Measurements from ENCODE around the gene ATPAF1.
A peak's percentile ranks its signal among the peaks of the same experiment; 100 is the strongest.

Gene ATPAF1

GRCh38 chr1:46646844-46647243 lies 21.3 kb downstream of the ATPAF1 start:
- no peak for DNase-seq

DNA sequence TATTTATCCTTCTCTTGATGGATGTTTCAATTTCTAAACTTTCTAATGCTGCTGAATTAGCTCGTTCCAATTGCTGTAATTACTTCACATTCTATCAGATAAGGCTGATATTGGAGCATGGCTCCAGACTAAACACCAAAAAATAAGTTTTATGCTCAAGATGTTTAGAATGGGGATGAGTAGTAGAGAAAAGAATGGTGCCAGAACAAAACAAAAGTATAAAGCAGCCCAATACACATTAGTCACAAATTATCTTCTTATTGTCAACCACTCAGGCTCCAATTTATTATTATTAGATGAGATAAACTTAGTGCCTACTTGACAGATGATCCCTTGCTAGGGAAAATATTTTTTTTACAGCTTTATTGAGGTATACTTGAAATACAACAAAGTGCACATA lies 21.8 kb downstream of the ATPAF1 start:
- no peak for DNase-seq

GRCh38 chr1:46645815-46646214 lies 22.3 kb downstream of the ATPAF1 start:
- DNase-seq = no peak

- no peak for DNase-seq
These were observed 24.8 kb downstream of the ATPAF1 start for GRCh38 chr1:46643368-46643775.

DNA sequence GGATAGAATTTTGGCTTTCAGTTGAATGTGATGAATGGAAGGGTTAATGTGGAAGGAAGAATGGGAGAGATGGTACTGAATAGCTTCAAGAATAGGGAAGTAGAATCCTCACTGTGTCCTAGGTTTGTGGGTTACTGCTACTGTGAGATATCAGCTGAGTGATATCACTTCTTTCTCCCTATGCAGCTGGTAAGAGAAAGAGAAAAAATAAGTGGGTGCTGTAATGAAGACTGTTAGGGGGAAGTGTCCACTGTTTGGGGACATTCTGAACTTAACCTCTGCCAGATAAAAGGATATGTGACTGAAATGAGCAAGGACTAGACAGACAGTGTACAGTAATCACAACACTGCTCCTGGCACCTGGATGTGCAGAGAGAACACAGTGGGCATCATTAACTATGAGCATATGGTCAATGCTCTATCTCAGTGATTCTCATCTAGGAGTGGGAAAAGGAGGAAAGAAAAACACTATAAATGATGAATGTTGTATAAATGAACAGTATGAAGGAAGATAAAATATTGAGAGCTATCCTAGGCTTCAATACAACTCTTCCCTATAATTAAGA lies 26.0 kb downstream of the ATPAF1 start:
- peak; percentile 32 to 36 for DNase-seq

DNA sequence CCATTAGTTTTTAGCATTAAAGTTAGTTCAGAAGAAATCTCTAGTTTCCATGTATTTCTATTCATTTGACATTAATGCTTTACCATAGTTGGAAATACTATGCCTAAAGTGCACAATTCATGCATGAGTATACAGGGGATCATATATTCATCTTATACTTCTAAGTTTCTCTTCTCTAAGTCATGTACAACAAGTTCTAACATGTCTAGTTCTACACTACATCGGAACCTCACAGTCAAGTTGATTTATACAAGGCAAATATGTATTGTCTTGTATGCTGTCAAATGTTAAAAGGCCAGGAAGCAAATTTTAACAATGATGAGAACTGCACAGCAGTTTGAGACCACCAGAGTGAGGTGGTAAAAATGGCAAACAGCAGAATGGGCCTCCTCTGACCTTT lies 28.6 kb downstream of the ATPAF1 start:
- no peak for DNase-seq

DNA sequence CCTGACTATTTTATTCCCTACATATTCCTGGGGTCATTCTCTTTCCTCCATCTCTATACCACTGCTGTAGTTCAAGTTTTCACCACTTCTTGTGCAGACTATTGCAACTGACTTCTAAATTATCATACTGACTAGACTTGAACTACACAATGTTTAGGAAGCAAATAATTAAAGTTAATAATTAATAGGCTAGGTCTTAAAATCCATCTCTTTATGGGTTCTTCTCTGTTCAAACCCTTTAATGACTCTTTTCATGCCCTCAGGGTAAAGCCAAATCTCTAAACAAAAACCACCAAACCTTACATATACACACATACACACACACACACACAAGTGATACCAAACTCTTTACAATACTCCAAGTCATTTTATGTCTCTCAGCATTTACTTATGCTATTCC lies 29.2 kb downstream of the ATPAF1 start:
- no peak for DNase-seq

DNA sequence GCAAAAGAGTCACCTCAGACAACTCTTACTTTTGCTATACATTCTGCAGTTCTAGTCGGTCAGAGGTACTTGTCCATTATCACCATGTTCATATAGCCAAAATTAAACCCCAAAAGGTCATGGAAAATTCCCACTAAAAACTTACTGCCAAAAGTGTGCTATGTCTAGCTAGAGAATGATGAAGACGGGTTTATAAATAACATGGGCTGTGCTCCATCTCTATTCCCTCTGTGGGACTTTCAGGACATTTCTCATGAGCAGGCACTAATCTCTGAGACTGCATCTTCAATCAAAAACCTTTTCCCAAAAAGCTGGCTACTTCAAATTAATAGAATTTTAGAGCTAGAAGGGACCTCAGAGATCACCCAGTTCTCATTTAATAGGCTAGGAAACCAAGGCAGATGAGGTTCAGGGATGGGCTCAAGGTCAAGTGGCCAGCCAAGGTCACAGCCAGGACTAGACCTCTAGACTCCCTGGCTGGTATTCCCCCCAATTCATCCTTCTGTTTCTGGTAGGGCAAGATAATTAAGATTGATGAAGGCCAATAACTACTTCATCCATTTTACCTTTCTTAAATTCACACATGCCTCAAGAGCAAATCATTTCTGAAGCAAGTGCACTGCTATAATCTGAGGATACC lies 30.6 kb downstream of the ATPAF1 start:
- no peak for DNase-seq

- DNase-seq = no peak
These were observed 33.0 kb downstream of the ATPAF1 start for GRCh38 chr1:46635205-46635604.

GRCh38 chr1:46630719-46631118 lies 37.4 kb downstream of the ATPAF1 start:
- DNase-seq = no peak

DNA sequence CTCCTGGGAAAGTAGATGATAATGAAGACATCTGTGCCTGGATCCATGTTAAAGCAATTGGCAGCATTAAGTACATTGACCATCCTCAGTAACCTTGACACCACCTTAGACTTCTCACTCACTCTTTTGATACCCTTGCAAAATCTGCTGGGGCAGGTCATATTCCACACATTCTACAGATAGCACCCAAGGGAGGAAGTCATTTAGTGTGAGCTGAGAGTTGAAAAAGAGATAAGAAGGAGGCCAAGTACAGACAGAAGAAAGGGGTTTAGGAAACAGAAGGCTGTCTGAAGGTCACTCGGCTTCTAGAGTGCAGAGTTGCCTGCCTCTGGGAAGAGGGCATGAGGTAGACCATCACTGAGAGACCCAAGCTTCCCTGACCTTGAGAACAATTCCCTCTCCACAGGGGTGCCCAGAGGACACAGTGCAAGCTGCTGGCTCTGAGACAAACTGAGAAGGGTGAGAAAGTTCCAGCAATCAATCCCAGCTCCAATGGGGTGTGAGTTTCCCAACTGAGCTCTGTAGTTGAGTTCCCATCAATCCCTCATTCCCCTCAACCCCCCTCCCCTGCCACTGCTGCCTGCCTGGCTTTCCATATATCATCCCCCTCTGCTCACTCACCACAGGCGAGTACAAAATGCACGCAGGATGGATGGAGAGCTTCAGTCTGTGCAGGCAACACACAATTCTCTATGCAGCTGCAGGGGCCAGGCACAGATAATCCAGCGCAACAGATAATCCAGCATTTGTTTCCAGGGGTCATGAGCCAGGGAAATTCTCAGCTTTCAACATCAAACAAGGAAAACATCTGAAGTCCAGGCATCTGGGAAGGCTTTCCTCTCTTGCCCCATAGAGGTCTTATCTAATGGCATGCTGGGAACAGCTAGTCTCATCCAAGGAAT lies 44.2 kb downstream of the ATPAF1 start:
- no peak for DNase-seq

- DNase-seq = peak; percentile 39
These were observed 45.8 kb downstream of the ATPAF1 start for GRCh38 chr1:46622344-46622743.

- no peak for DNase-seq
These were observed 46.2 kb downstream of the ATPAF1 start for GRCh38 chr1:46621930-46622329.

- DNase-seq = no peak
These were observed 48.4 kb downstream of the ATPAF1 start for GRCh38 chr1:46619656-46620258.

DNA sequence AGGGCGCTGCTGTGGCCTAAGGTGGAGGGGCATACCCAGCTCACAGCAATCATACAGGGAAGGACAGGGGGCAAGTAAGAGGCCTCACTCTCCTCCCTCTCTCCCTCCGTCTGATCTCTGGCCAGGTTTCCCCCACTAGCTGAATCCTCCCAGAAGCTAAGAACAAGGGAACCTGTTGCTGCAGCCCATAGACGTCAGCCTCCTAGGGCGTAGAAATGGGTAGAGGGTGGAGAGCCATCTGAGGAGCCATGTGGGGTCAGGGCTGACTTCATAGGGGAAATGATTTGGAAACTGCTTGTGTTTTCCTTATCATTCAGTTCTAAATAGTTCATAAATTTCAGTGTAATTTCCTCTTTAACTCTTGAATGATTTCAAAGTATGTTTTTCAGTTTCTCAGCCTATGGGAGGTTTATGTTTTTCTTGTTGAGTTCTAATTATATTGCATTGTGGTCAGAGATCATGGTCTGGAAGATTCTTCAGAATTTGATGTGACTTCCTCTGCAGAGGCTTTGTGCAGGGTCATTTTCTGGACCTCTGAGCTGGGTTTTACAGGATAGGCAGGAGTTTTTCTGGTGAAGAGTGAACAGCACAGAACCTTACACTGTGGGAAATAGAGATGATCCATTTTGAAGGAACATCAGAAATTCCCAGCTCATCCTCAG lies 49.3 kb downstream of the ATPAF1 start:
- DNase-seq = no peak

DNA sequence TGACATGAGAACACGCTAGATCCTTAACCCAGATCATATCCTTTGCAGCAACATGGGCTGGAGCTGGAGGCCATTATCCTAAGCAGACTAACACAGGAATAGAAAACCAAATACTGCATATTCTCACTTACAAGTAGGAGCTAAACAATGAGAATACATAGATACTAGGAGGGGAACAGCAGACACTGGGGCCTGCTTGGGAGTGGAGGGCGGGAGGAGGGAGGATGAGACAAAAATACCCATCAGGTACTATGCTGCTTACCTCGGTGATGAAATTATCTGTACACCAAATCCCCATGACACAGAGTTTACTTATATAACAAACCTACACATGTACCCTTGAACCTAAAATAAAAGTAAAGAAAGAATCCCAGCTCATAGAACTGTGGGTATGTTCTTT lies 50.3 kb downstream of the ATPAF1 start:
- no peak for DNase-seq

- no peak for DNase-seq
These were observed 50.9 kb downstream of the ATPAF1 start for GRCh38 chr1:46617108-46617800.

DNA sequence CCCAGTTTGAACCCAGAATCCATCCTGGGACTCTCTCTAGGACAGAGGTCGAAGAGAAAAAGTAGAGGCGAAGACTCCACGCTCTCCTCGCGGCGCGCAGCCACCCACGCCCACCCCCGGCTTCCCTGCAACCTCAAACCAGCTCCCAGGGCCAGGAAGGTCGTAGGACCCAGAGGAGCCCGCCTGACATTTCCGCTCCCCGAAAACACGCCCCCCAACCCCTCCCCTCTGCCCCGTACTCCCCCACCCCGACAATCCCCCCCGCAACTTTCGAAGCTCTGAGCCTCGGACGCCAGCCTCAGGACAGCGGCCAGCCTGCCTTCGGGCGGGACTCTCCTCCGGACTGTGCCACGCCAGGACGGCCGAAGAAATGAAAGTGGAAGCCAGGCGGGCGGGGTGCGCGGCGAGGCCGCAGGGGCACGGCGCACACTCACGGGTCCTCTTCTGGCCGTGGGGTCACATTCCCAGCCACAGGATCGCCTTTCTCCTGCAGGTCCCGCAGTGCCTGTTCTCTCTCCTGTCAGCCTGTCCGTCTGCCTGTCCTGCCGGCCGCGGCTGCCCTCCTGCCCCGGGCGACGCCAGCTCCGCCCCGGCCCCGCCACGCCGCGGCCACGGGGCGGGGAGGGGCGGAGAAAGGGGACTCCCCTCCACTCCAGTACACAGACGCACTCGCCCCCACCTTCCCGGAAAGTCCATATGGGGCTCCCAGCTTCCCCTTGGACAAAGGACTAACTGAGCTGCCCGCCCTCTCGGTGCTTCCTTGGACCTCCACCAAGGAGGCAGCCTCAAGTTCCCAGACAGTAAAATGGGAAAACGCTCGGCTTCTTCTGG lies 51.7 kb downstream of the ATPAF1 start, which contains the start of gene MOB3C:
TSS of gene MOB3C (minus strand) at position 535 of the 831 bp plus-strand sequence. CDS start 3,490 bp downstream, outside the sequence.
- peak; percentile 45 to 50 for DNase-seq

- no peak for DNase-seq
These were observed 52.4 kb downstream of the ATPAF1 start for GRCh38 chr1:46615735-46616134.

- DNase-seq = no peak
These were observed 53.1 kb downstream of the ATPAF1 start for GRCh38 chr1:46615088-46615487.

GRCh38 chr1:46614604-46614984 lies 53.6 kb downstream of the ATPAF1 start:
- DNase-seq = no peak

Data from Kasumi-1 (cell line).